ENCODE data around the gene KRT79. TPM values are rescaled to one million over a fixed set of nuclear protein-coding genes. Genes with fewer than 3 reads are reported as not detected.
"Not testable (repeated sequence)": the region's sequence is repeated elsewhere in the genome, so short reads cannot be mapped to it uniquely, and the experiment has no call there.

The KRT79 gene
- total RNA-seq, 2 donors from 2014 or later: 0.19 to 0.26 TPM

GRCh38 chr12:52798003-52798670 lies 36.0 kb downstream of the KRT79 start:
- ATAC-seq (replicated peaks in 1 of 2) (no peak), DNase-seq (no peak)
- H3K4me3 Mint-ChIP-seq: no peak overlapping the region
- H3K9me3 Mint-ChIP-seq: no peaks in the 10 kb centered on the region
- H3K27me3 Mint-ChIP-seq (ENCODE audit: low read depth): no peaks in the 10 kb centered on the region
- peaks cover 18% of the 10 kb centered on the region for H3K4me1 Mint-ChIP-seq (ENCODE audit: low read depth)
- H3K27ac Mint-ChIP-seq: no peak overlapping the region
- H3K36me3 Mint-ChIP-seq (ENCODE audit: insufficient read depth in 2 of 2): no peaks in the 10 kb centered on the region

- no peak overlapping the region for H3K27ac Mint-ChIP-seq
- ATAC-seq (replicated peaks in 1 of 2) (no peak), DNase-seq (no peak)
- no peaks in the 10 kb centered on the region for H3K9me3 Mint-ChIP-seq
- H3K4me3 Mint-ChIP-seq: no peak overlapping the region
- no peaks in the 10 kb centered on the region for H3K27me3 Mint-ChIP-seq (ENCODE audit: low read depth)
- H3K4me1 Mint-ChIP-seq (ENCODE audit: low read depth): peaks cover 24% of the 10 kb centered on the region
- no peaks in the 10 kb centered on the region for H3K36me3 Mint-ChIP-seq (ENCODE audit: insufficient read depth in 2 of 2)
Observed at GRCh38 chr12:52797529-52797894, 36.6 kb downstream of the KRT79 start.

GRCh38 chr12:52796839-52797528 lies 37.1 kb downstream of the KRT79 start:
- Mint-ChIP-seq H3K27ac (no peak overlapping the region), H3K4me3 (no peak overlapping the region), H3K27me3 (ENCODE audit: low read depth) (peaks cover under 1% of the 10 kb centered on the region), H3K36me3 (ENCODE audit: insufficient read depth in 2 of 2) (no peaks in the 10 kb centered on the region), H3K4me1 (ENCODE audit: low read depth) (peaks cover 29% of the 10 kb centered on the region), H3K9me3 (no peaks in the 10 kb centered on the region)
- no peak for ATAC-seq (replicated peaks in 1 of 2)
- DNase-seq: no peak

- no peak for ATAC-seq (replicated peaks in 1 of 2)
- no peak overlapping the region for H3K27ac Mint-ChIP-seq
- H3K27me3 Mint-ChIP-seq (ENCODE audit: low read depth): peaks cover 6% of the 10 kb centered on the region
- H3K4me1 Mint-ChIP-seq (ENCODE audit: low read depth): peaks cover 35% of the 10 kb centered on the region
- no peak for DNase-seq
- H3K4me3 Mint-ChIP-seq: no peak overlapping the region
- no peaks in the 10 kb centered on the region for H3K36me3 Mint-ChIP-seq (ENCODE audit: insufficient read depth in 2 of 2)
- no peaks in the 10 kb centered on the region for H3K9me3 Mint-ChIP-seq
Observed at GRCh38 chr12:52796429-52796794, 37.7 kb downstream of the KRT79 start.

- no peaks in the 10 kb centered on the region for H3K9me3 Mint-ChIP-seq
Observed at GRCh38 chr12:52795694-52796428, 38.2 kb downstream of the KRT79 start, which contains the start of gene KRT3. KRT3 (minus strand) TSS chr12:52796117; CDS start chr12:52796042, 75 bp downstream.

GRCh38 chr12:52795332-52795674 lies 38.8 kb downstream of the KRT79 start:
- H3K27me3 Mint-ChIP-seq (ENCODE audit: low read depth): peaks cover 14% of the 10 kb centered on the region
- not testable (repeated sequence) for H3K9me3 Mint-ChIP-seq; H3K36me3 Mint-ChIP-seq (ENCODE audit: insufficient read depth in 2 of 2); DNase-seq; H3K4me3 Mint-ChIP-seq; H3K27ac Mint-ChIP-seq; ATAC-seq (replicated peaks in 1 of 2)
- peaks cover 41% of the 10 kb centered on the region for H3K4me1 Mint-ChIP-seq (ENCODE audit: low read depth)

More at GRCh38 chr12:52795694-52796428, 38.2 kb downstream of the KRT79 start, which contains the start of gene KRT3:
- no peaks in the 10 kb centered on the region for H3K36me3 Mint-ChIP-seq (ENCODE audit: insufficient read depth in 2 of 2)
- peaks cover 36% of the 10 kb centered on the region for H3K4me1 Mint-ChIP-seq (ENCODE audit: low read depth)
- H3K27me3 Mint-ChIP-seq (ENCODE audit: low read depth): peaks cover 8% of the 10 kb centered on the region
- no peak within 1 kb of the TSS for H3K4me3 Mint-ChIP-seq
- ATAC-seq (replicated peaks in 1 of 2): no peak
- DNase-seq: no peak
- H3K27ac Mint-ChIP-seq: no peak within 1 kb of the TSS

GRCh38 chr12:52794479-52795331 lies 39.4 kb downstream of the KRT79 start:
- Mint-ChIP-seq H3K9me3 (no peaks in the 10 kb centered on the region), H3K36me3 (ENCODE audit: insufficient read depth in 2 of 2) (no peaks in the 10 kb centered on the region), H3K27ac (no peak overlapping the region), H3K4me3 (no peak overlapping the region), H3K27me3 (ENCODE audit: low read depth) (peaks cover 16% of the 10 kb centered on the region), H3K4me1 (ENCODE audit: low read depth) (peaks cover 42% of the 10 kb centered on the region)
- DNase-seq (no peak), ATAC-seq (replicated peaks in 1 of 2) (peak in 1 of 2 donors; percentile 39)

GRCh38 chr12:52792185-52793029 lies 41.7 kb downstream of the KRT79 start:
- no peaks in the 10 kb centered on the region for H3K9me3 Mint-ChIP-seq
- H3K27me3 Mint-ChIP-seq (ENCODE audit: low read depth): peaks cover 30% of the 10 kb centered on the region
- no peak for ATAC-seq (replicated peaks in 1 of 2)
- DNase-seq: no peak
- H3K36me3 Mint-ChIP-seq (ENCODE audit: insufficient read depth in 2 of 2): no peaks in the 10 kb centered on the region
- H3K27ac Mint-ChIP-seq: no peak overlapping the region
- no peak overlapping the region for H3K4me3 Mint-ChIP-seq
- H3K4me1 Mint-ChIP-seq (ENCODE audit: low read depth): peaks cover 42% of the 10 kb centered on the region

GRCh38 chr12:52791271-52792184 lies 42.6 kb downstream of the KRT79 start:
- Mint-ChIP-seq H3K9me3 (no peaks in the 10 kb centered on the region), H3K27ac (no peak overlapping the region), H3K27me3 (ENCODE audit: low read depth) (peaks cover 30% of the 10 kb centered on the region), H3K4me3 (no peak overlapping the region), H3K36me3 (ENCODE audit: insufficient read depth in 2 of 2) (no peaks in the 10 kb centered on the region), H3K4me1 (ENCODE audit: low read depth) (peaks cover 42% of the 10 kb centered on the region)
- DNase-seq (no peak), ATAC-seq (replicated peaks in 1 of 2) (no peak)

GRCh38 chr12:52790427-52791270 lies 43.5 kb downstream of the KRT79 start:
- H3K4me3 Mint-ChIP-seq: no peak overlapping the region
- no peaks in the 10 kb centered on the region for H3K9me3 Mint-ChIP-seq
- peaks cover 30% of the 10 kb centered on the region for H3K27me3 Mint-ChIP-seq (ENCODE audit: low read depth)
- ATAC-seq (replicated peaks in 1 of 2) (no peak), DNase-seq (no peak)
- H3K4me1 Mint-ChIP-seq (ENCODE audit: low read depth): peaks cover 42% of the 10 kb centered on the region
- no peak overlapping the region for H3K27ac Mint-ChIP-seq
- no peaks in the 10 kb centered on the region for H3K36me3 Mint-ChIP-seq (ENCODE audit: insufficient read depth in 2 of 2)
